Measurements from ENCODE around the gene ZBTB1. TPM values are rescaled to one million over a fixed set of nuclear protein-coding genes. Genes with fewer than 3 reads are reported as not detected.
"Not testable (repeated sequence)": the region's sequence is repeated elsewhere in the genome, so short reads cannot be mapped to it uniquely, and the experiment has no call there.

The ZBTB1 gene
- total RNA-seq, 2 donors from 2014 or later = 26.2 to 32.7 TPM

GRCh38 chr14:64563696-64564095 lies 59.1 kb downstream of the ZBTB1 start:
- H3K9me3 ChIP-seq = no peaks in the 10 kb centered on the region
- no peaks in the 10 kb centered on the region for H3K27me3 ChIP-seq
- no peaks in the 10 kb centered on the region for H3K4me1 ChIP-seq
- no peak overlapping the region for H3K4me3 ChIP-seq
- no peak overlapping the region for H3K27ac ChIP-seq
- no peak overlapping the region for H3K9ac ChIP-seq (ENCODE audit: low read depth in 2 of 2, low read length in 2 of 2)
- intact Hi-C loops (cut with DNase I) = no loop called here
- no peak for TF ChIP-seq CTCF (IDR thresholded peaks at IDR 0.05)
- no peaks in the 10 kb centered on the region for H3K36me3 ChIP-seq
- DNase-seq = no peak

- Histone ChIP-seq H3K4me3 (no peak overlapping the region), H3K36me3 (no peaks in the 10 kb centered on the region), H3K4me1 (no peaks in the 10 kb centered on the region), H3K27me3 (no peaks in the 10 kb centered on the region), H3K9ac (ENCODE audit: low read depth in 2 of 2, low read length in 2 of 2) (no peak overlapping the region), H3K9me3 (no peaks in the 10 kb centered on the region), H3K27ac (no peak overlapping the region)
- intact Hi-C loops (cut with DNase I) = no loop called here
- no peak for TF ChIP-seq CTCF (IDR thresholded peaks at IDR 0.05)
- DNase-seq = no peak
These were observed 62.1 kb downstream of the ZBTB1 start for GRCh38 chr14:64566651-64567122.

- no peak overlapping the region for H3K9ac ChIP-seq (ENCODE audit: low read depth in 2 of 2, low read length in 2 of 2)
- TF ChIP-seq CTCF (IDR thresholded peaks at IDR 0.05) = no peak
- H3K4me1 ChIP-seq = no peaks in the 10 kb centered on the region
- no peaks in the 10 kb centered on the region for H3K36me3 ChIP-seq
- DNase-seq = no peak
- H3K27me3 ChIP-seq = no peaks in the 10 kb centered on the region
- H3K27ac ChIP-seq = no peak overlapping the region
- no peak overlapping the region for H3K4me3 ChIP-seq
- H3K9me3 ChIP-seq = no peaks in the 10 kb centered on the region
- intact Hi-C loops (cut with DNase I) = no loop called here
These were observed 64.6 kb downstream of the ZBTB1 start for GRCh38 chr14:64569138-64569631.

- DNase-seq; H3K9me3 ChIP-seq; H3K27me3 ChIP-seq; H3K27ac ChIP-seq; intact Hi-C loops (cut with DNase I); H3K4me1 ChIP-seq; H3K36me3 ChIP-seq; H3K4me3 ChIP-seq; H3K9ac ChIP-seq (ENCODE audit: low read depth in 2 of 2, low read length in 2 of 2): not testable (repeated sequence)
These were observed 65.1 kb downstream of the ZBTB1 start for GRCh38 chr14:64569646-64570045.

- no peak for TF ChIP-seq CTCF (IDR thresholded peaks at IDR 0.05)
- H3K36me3 ChIP-seq = no peaks in the 10 kb centered on the region
- DNase-seq = no peak
- no peak overlapping the region for H3K9ac ChIP-seq (ENCODE audit: low read depth in 2 of 2, low read length in 2 of 2)
- intact Hi-C loops (cut with DNase I) = no loop called here
- no peaks in the 10 kb centered on the region for H3K9me3 ChIP-seq
- H3K27me3 ChIP-seq = no peaks in the 10 kb centered on the region
- H3K4me1 ChIP-seq = no peaks in the 10 kb centered on the region
- no peak overlapping the region for H3K27ac ChIP-seq
- H3K4me3 ChIP-seq = no peak overlapping the region
These were observed 68.0 kb downstream of the ZBTB1 start for GRCh38 chr14:64572386-64573104.

GRCh38 chr14:64573109-64573508 lies 68.5 kb downstream of the ZBTB1 start:
- Histone ChIP-seq H3K4me1 (no peaks in the 10 kb centered on the region), H3K27me3 (no peaks in the 10 kb centered on the region), H3K9me3 (no peaks in the 10 kb centered on the region), H3K4me3 (no peak overlapping the region), H3K27ac (no peak overlapping the region), H3K9ac (ENCODE audit: low read depth in 2 of 2, low read length in 2 of 2) (no peak overlapping the region), H3K36me3 (no peaks in the 10 kb centered on the region)
- no peak for DNase-seq
- intact Hi-C loops (cut with DNase I) = no loop called here
- TF ChIP-seq CTCF (IDR thresholded peaks at IDR 0.05) = no peak
